ENCODE data around the gene RUSC2. TPM values are rescaled to one million over a fixed set of nuclear protein-coding genes. Genes with fewer than 3 reads are reported as not detected.
"Not testable (repeated sequence)": the region's sequence is repeated elsewhere in the genome, so short reads cannot be mapped to it uniquely, and the experiment has no call there.

Gene RUSC2
- total RNA-seq, 1 experiment from 2014 or later, result 19.4 TPM

DNA sequence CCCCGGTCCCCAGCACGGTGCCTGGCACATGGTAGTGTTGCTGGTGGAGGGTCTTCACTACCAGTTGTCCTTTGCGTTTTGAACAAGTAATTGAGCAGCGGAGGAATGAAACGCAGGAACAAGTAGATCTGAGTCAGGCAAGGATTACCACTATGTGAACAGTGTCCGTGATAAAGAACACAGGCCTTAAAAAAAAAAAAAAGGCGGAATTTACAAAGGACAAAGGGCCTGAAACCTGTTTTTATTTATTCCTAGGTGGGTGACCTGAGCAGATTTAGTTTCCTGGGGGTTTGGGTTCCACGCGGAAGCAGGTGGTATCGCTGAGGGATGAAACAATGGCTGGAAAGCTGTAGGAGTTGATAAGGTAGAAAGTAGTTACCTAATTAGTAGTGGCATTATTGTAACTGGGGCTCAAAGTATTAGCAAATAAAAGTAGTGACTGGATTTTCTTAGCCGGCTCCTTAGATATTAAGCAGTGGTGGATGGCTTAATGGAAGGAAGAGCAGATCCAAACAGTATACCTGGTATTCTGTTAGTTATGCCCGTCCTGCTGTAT lies 1.1 kb downstream of the RUSC2 start:
- H3K27me3 ChIP-seq (replicated peaks; ENCODE audit: insufficient read depth, low read depth, low read length, poor library complexity), result no peaks in the 10 kb centered on the region
- H3K36me3 ChIP-seq (ENCODE audit: insufficient read depth, low read length, poor library complexity, severe bottlenecking), result no peaks in the 10 kb centered on the region
- TF ChIP-seq CTCF (conservative IDR thresholded peaks at IDR 0.05; ENCODE audit: low read depth, low read length), result no peak
- no peak for TF ChIP-seq EZH2 (IDR thresholded peaks at IDR 0.05; ENCODE audit: borderline replicate concordance, low read depth, low read length, poor library complexity, severe bottlenecking)
- ChIA-PET CTCF (no interaction called here), POLR2A (ENCODE audit: low non-redundant PET) (no interaction called here)
- no peaks in the 10 kb centered on the region for H3K9me3 ChIP-seq (ENCODE audit: low read depth, low read length, poor library complexity, severe bottlenecking)
- peak overlapping the region; percentile 87 for H3K27ac ChIP-seq (ENCODE audit: low read depth, low read length, poor library complexity, severe bottlenecking)
- no peak for DNase-seq (ENCODE audit: low spot score)
- peaks cover 27% of the 10 kb centered on the region for H3K4me1 ChIP-seq (ENCODE audit: insufficient read depth, low read length, poor library complexity, severe bottlenecking)
- H3K4me3 ChIP-seq (ENCODE audit: low read depth, low read length, poor library complexity, severe bottlenecking), result peak overlapping the region; percentile 80
- BruUV-seq (replicated peaks), result TSS peak; percentile 35
- intact Hi-C loops (cut with micrococcal nuclease; ENCODE audit: unreplicated experiment), result no loop called here

DNA sequence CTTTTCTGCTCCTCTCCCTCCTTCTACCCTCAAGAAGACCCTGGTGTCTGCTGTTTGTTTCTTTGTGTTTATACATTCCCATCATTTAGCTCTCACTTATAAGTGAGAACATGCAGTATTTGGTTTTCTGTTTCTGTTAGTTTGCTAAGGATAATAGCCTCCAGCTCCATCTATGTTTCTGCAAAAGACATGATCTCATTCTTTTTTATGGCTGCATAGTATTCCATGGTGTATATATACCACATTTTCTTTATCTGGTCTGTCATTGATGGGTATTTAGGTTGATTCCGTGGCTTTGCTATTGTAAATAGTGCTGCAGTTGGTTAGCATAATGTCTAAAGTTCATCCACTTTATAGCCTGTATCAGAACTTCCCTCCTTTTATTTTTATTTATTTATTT lies 3.2 kb downstream of the RUSC2 start:
- peaks cover 22% of the 10 kb centered on the region for H3K4me1 ChIP-seq (ENCODE audit: insufficient read depth, low read length, poor library complexity, severe bottlenecking)
- H3K27ac ChIP-seq (ENCODE audit: low read depth, low read length, poor library complexity, severe bottlenecking); DNase-seq (ENCODE audit: low spot score); CTCF ChIA-PET; H3K27me3 ChIP-seq (replicated peaks; ENCODE audit: insufficient read depth, low read depth, low read length, poor library complexity); POLR2A ChIA-PET (ENCODE audit: low non-redundant PET); H3K4me3 ChIP-seq (ENCODE audit: low read depth, low read length, poor library complexity, severe bottlenecking); intact Hi-C loops (cut with micrococcal nuclease; ENCODE audit: unreplicated experiment); H3K36me3 ChIP-seq (ENCODE audit: insufficient read depth, low read length, poor library complexity, severe bottlenecking); H3K9me3 ChIP-seq (ENCODE audit: low read depth, low read length, poor library complexity, severe bottlenecking); BruUV-seq (replicated peaks): not testable (repeated sequence)

GRCh38 chr9:35495984-35496383 lies 6.1 kb downstream of the RUSC2 start:
- intact Hi-C loops (cut with micrococcal nuclease; ENCODE audit: unreplicated experiment), result no loop called here
- Histone ChIP-seq H3K27me3 (replicated peaks; ENCODE audit: insufficient read depth, low read depth, low read length, poor library complexity) (no peaks in the 10 kb centered on the region), H3K27ac (ENCODE audit: low read depth, low read length, poor library complexity, severe bottlenecking) (no peak overlapping the region), H3K9me3 (ENCODE audit: low read depth, low read length, poor library complexity, severe bottlenecking) (peaks cover 5% of the 10 kb centered on the region), H3K4me3 (ENCODE audit: low read depth, low read length, poor library complexity, severe bottlenecking) (no peak overlapping the region), H3K36me3 (ENCODE audit: insufficient read depth, low read length, poor library complexity, severe bottlenecking) (no peaks in the 10 kb centered on the region), H3K4me1 (ENCODE audit: insufficient read depth, low read length, poor library complexity, severe bottlenecking) (peaks cover 11% of the 10 kb centered on the region)
- BruUV-seq (replicated peaks), result no TSS peak
- TF ChIP-seq EZH2 (IDR thresholded peaks at IDR 0.05; ENCODE audit: borderline replicate concordance, low read depth, low read length, poor library complexity, severe bottlenecking) (no peak), CTCF (conservative IDR thresholded peaks at IDR 0.05; ENCODE audit: low read depth, low read length) (no peak)
- POLR2A ChIA-PET (ENCODE audit: low non-redundant PET), result no interaction called here
- CTCF ChIA-PET, result no interaction called here
- no peak for DNase-seq (ENCODE audit: low spot score)

GRCh38 chr9:35498245-35498644 lies 8.3 kb downstream of the RUSC2 start:
- H3K36me3 ChIP-seq (ENCODE audit: insufficient read depth, low read length, poor library complexity, severe bottlenecking); H3K4me3 ChIP-seq (ENCODE audit: low read depth, low read length, poor library complexity, severe bottlenecking); DNase-seq (ENCODE audit: low spot score); H3K27me3 ChIP-seq (replicated peaks; ENCODE audit: insufficient read depth, low read depth, low read length, poor library complexity); POLR2A ChIA-PET (ENCODE audit: low non-redundant PET); H3K4me1 ChIP-seq (ENCODE audit: insufficient read depth, low read length, poor library complexity, severe bottlenecking); intact Hi-C loops (cut with micrococcal nuclease; ENCODE audit: unreplicated experiment); CTCF ChIA-PET; BruUV-seq (replicated peaks); H3K27ac ChIP-seq (ENCODE audit: low read depth, low read length, poor library complexity, severe bottlenecking); H3K9me3 ChIP-seq (ENCODE audit: low read depth, low read length, poor library complexity, severe bottlenecking): not testable (repeated sequence)
